BE2C (cell line): ENCODE data around the gene ADGRE3.

Experiments used
- DNase-seq: peaks from one replicate; pipeline ENCODE4 v3.0.0-alpha.2; 2020
- H3K27me3 ChIP-seq: fragments of 250-450 bp; sonication (Bioruptor Pico); 2 replicates; pipeline ENCODE4 v1.5.1; 2020; ENCODE audit warnings: mild to moderate bottlenecking
- H3K36me3 ChIP-seq: fragments of 250-450 bp; sonication (Bioruptor Pico); 2 replicates; pipeline ENCODE4 v1.5.1; 2020; ENCODE audit warnings: mild to moderate bottlenecking
- H3K4me1 ChIP-seq: fragments of 250-450 bp; sonication (Bioruptor Pico); 2 replicates; pipeline ENCODE4 v1.5.1; 2020
- H3K4me3 ChIP-seq: 2 replicates; pipeline ENCODE4 v1.5.1; 2011; ENCODE audit warnings: low read depth, low read length
- H3K9me3 ChIP-seq: fragments of 250-450 bp; sonication (Bioruptor Pico); 2 replicates; pipeline ENCODE4 v1.5.1; 2020
- CTCF ChIP-seq: IDR thresholded peaks from 2 replicates; pipeline ENCODE4 v1.5.1; 2012; ENCODE audit warnings: mild to moderate bottlenecking, low read depth, low read length

ADGRE3 gene

GRCh38 chr19:14677464-14677863 lies 2.8 kb upstream of the ADGRE3 start:
- H3K4me1 ChIP-seq: no peaks in the 10 kb centered on the region
- peaks cover 12% of the 10 kb centered on the region for H3K27me3 ChIP-seq
- TF ChIP-seq CTCF: no peak
- H3K4me3 ChIP-seq: no peak overlapping the region
- no peak for DNase-seq
- no peaks in the 10 kb centered on the region for H3K9me3 ChIP-seq
- H3K36me3 ChIP-seq: no peaks in the 10 kb centered on the region

GRCh38 chr19:14676762-14677161 lies 2.1 kb upstream of the ADGRE3 start:
- H3K27me3 ChIP-seq: peaks cover 12% of the 10 kb centered on the region
- H3K9me3 ChIP-seq: no peaks in the 10 kb centered on the region
- H3K4me1 ChIP-seq: no peaks in the 10 kb centered on the region
- H3K36me3 ChIP-seq: no peaks in the 10 kb centered on the region
- DNase-seq: no peak
- TF ChIP-seq CTCF: no peak
- no peak overlapping the region for H3K4me3 ChIP-seq

- Histone ChIP-seq H3K9me3 (no peaks in the 10 kb centered on the region), H3K36me3 (no peaks in the 10 kb centered on the region), H3K4me1 (no peaks in the 10 kb centered on the region), H3K4me3 (no peak overlapping the region), H3K27me3 (peaks cover 12% of the 10 kb centered on the region)
- no peak for DNase-seq
- no peak for TF ChIP-seq CTCF
Measured at GRCh38 chr19:14673088-14673487, 1.6 kb downstream of the ADGRE3 start.

GRCh38 chr19:14672188-14672872 lies 2.3 kb downstream of the ADGRE3 start:
- Histone ChIP-seq H3K4me1 (no peaks in the 10 kb centered on the region), H3K4me3 (no peak overlapping the region), H3K36me3 (no peaks in the 10 kb centered on the region), H3K9me3 (no peaks in the 10 kb centered on the region), H3K27me3 (peaks cover 12% of the 10 kb centered on the region)
- DNase-seq: no peak
- no peak for TF ChIP-seq CTCF

- Histone ChIP-seq H3K27me3 (peaks cover 5% of the 10 kb centered on the region), H3K36me3 (no peaks in the 10 kb centered on the region), H3K4me1 (no peaks in the 10 kb centered on the region), H3K4me3 (no peak overlapping the region), H3K9me3 (no peaks in the 10 kb centered on the region)
- DNase-seq: no peak
- TF ChIP-seq CTCF: no peak
Measured at GRCh38 chr19:14670408-14670807, 4.2 kb downstream of the ADGRE3 start.

GRCh38 chr19:14669940-14670339 lies 4.7 kb downstream of the ADGRE3 start:
- Histone ChIP-seq H3K9me3 (no peaks in the 10 kb centered on the region), H3K4me1 (no peaks in the 10 kb centered on the region), H3K4me3 (no peak overlapping the region), H3K27me3 (peaks cover 4% of the 10 kb centered on the region), H3K36me3 (no peaks in the 10 kb centered on the region)
- no peak for DNase-seq
- TF ChIP-seq CTCF: no peak
